MM.1S (cell line): ENCODE measurements around the gene OR52A1.

ENCODE experiments used
- DNase-seq: peaks from one replicate; pipeline ENCODE4 v3.0.0-alpha.2; 2015
- H2AFZ ChIP-seq: fragments of 300-600 bp; sonication (generic); 2 replicates; pipeline ENCODE4 v1.6.0; 2016; ENCODE audit warnings: antibody characterized with exemption, low read length
- H3F3A ChIP-seq: fragments of 300-600 bp; sonication (generic); 2 replicates; pipeline ENCODE4 v1.6.1; 2016; ENCODE audit warnings: mild to moderate bottlenecking, antibody characterized with exemption, low read length, moderate library complexity, mixed read lengths; ENCODE audit not compliant: insufficient read depth
- H3K27ac ChIP-seq: fragments of 300-600 bp; sonication (generic); 2 replicates; pipeline ENCODE4 v1.5.1; 2016; ENCODE audit warnings: mild to moderate bottlenecking, low read length
- H3K27me3 ChIP-seq: fragments of 300-600 bp; sonication (generic); replicated peaks from 2 replicates; pipeline ENCODE4 v1.6.0; 2016; ENCODE audit warnings: low read length; ENCODE audit not compliant: insufficient read depth
- H3K36me3 ChIP-seq: fragments of 300-600 bp; sonication (generic); replicated peaks from 2 replicates; pipeline ENCODE4 v1.6.1; 2016; ENCODE audit warnings: mild to moderate bottlenecking, low read length, mixed read lengths; ENCODE audit not compliant: insufficient read depth
- H3K4me1 ChIP-seq: fragments of 300-600 bp; sonication (generic); 2 replicates; pipeline ENCODE4 v1.6.1; 2016; ENCODE audit warnings: low read length, mixed read lengths
- H3K4me2 ChIP-seq: fragments of 300-600 bp; sonication (generic); 2 replicates; pipeline ENCODE4 v1.6.0; 2016; ENCODE audit warnings: low read depth, low read length
- H3K4me3 ChIP-seq: fragments of 300-600 bp; sonication (generic); 2 replicates; pipeline ENCODE4 v1.5.1; 2016; ENCODE audit warnings: low read length, mixed read lengths
- H3K79me2 ChIP-seq: fragments of 300-600 bp; sonication (generic); 2 replicates; pipeline ENCODE4 v1.6.1; 2016; ENCODE audit warnings: mixed run types, low read length, mixed read lengths
- H3K9ac ChIP-seq: fragments of 300-600 bp; sonication (generic); 2 replicates; pipeline ENCODE4 v1.6.1; 2016; ENCODE audit warnings: low read length, mixed read lengths
- H3K9me2 ChIP-seq: fragments of 300-600 bp; sonication (generic); replicated peaks from 2 replicates; pipeline ENCODE4 v1.6.1; 2016; ENCODE audit warnings: mild to moderate bottlenecking, low read length, mixed read lengths; ENCODE audit not compliant: insufficient read depth
- H3K9me3 ChIP-seq: fragments of 300-600 bp; sonication (generic); replicated peaks from 2 replicates; pipeline ENCODE4 v1.6.1; 2016; ENCODE audit warnings: mild to moderate bottlenecking, low read length, mixed read lengths; ENCODE audit not compliant: insufficient read depth
- H4K20me1 ChIP-seq: fragments of 300-600 bp; sonication (generic); 2 replicates; pipeline ENCODE4 v1.6.1; 2016; ENCODE audit warnings: mild to moderate bottlenecking, low read length, moderate library complexity, mixed read lengths; ENCODE audit not compliant: insufficient read depth
- CTCF ChIP-seq: fragments of 300-600 bp; sonication (generic); IDR thresholded peaks from 2 replicates; pipeline ENCODE4 v1.5.1; 2016; ENCODE audit warnings: antibody characterized with exemption, low read length, mixed read lengths
- EZH2 ChIP-seq: fragments of 300-600 bp; sonication (generic); optimal IDR thresholded peaks from 2 replicates; pipeline ENCODE3; 2017; ENCODE audit warnings: low read depth, mild to moderate bottlenecking, antibody characterized with exemption, low read length, mixed read lengths
- EZH2phosphoT487 ChIP-seq: fragments of 300-600 bp; sonication (generic); IDR thresholded peaks from 2 replicates; pipeline ENCODE4 v1.6.1; 2018; ENCODE audit warnings: antibody characterized with exemption, low read length

OR52A1 gene

GRCh38 chr11:5136261-5136660, 18.3 kb downstream of the OR52A1 start:
- no peaks in the 10 kb centered on the region for H3K9me2 ChIP-seq
- no peak for TF ChIP-seq EZH2
- TF ChIP-seq CTCF, result no peak
- TF ChIP-seq EZH2phosphoT487, result no peak
- no peak for DNase-seq
- H2AFZ ChIP-seq, result no peak overlapping the region
- no peaks in the 10 kb centered on the region for H4K20me1 ChIP-seq
- no peaks in the 10 kb centered on the region for H3K4me1 ChIP-seq
- H3K4me3 ChIP-seq, result no peak overlapping the region
- H3K9me3 ChIP-seq, result no peaks in the 10 kb centered on the region
- H3K9ac ChIP-seq, result no peak overlapping the region
- no peaks in the 10 kb centered on the region for H3K27me3 ChIP-seq
- no peaks in the 10 kb centered on the region for H3F3A ChIP-seq
- H3K4me2 ChIP-seq, result no peak overlapping the region
- H3K27ac ChIP-seq, result no peak overlapping the region
- H3K36me3 ChIP-seq, result no peaks in the 10 kb centered on the region
- no peaks in the 10 kb centered on the region for H3K79me2 ChIP-seq

- no peak for TF ChIP-seq EZH2
Measured at GRCh38 chr11:5131584-5132335, 22.8 kb downstream of the OR52A1 start.

GRCh38 chr11:5129457-5129877, 25.1 kb downstream of the OR52A1 start:
- TF ChIP-seq EZH2phosphoT487, result no peak
- no peak for TF ChIP-seq CTCF
- TF ChIP-seq EZH2, result no peak
- DNase-seq, result no peak
- Histone ChIP-seq H3K27me3 (no peaks in the 10 kb centered on the region), H3K9me3 (no peaks in the 10 kb centered on the region), H3K9me2 (no peaks in the 10 kb centered on the region), H3K4me2 (no peak overlapping the region), H3K9ac (no peak overlapping the region), H2AFZ (no peak overlapping the region), H3K36me3 (no peaks in the 10 kb centered on the region), H3K27ac (no peak overlapping the region), H3K79me2 (no peaks in the 10 kb centered on the region), H3K4me3 (no peak overlapping the region), H4K20me1 (no peaks in the 10 kb centered on the region), H3F3A (no peaks in the 10 kb centered on the region), H3K4me1 (no peaks in the 10 kb centered on the region)

More at GRCh38 chr11:5131584-5132335, 22.8 kb downstream of the OR52A1 start:
- Histone ChIP-seq H4K20me1 (no peaks in the 10 kb centered on the region), H3K27ac (no peak overlapping the region), H3K4me2 (no peak overlapping the region), H3K9me3 (no peaks in the 10 kb centered on the region), H2AFZ (no peak overlapping the region), H3F3A (no peaks in the 10 kb centered on the region), H3K79me2 (no peaks in the 10 kb centered on the region), H3K4me3 (no peak overlapping the region), H3K9me2 (no peaks in the 10 kb centered on the region), H3K36me3 (no peaks in the 10 kb centered on the region), H3K4me1 (no peaks in the 10 kb centered on the region), H3K9ac (no peak overlapping the region), H3K27me3 (no peaks in the 10 kb centered on the region)
- DNase-seq, result no peak
